GM19043 (cell line): ENCODE results near the gene OR1J4.

Source experiments
- ATAC-seq: cut with Tn5 transposase; IDR thresholded peaks from one replicate; pipeline ENCODE4 v1.9.1; 2021; ENCODE audit warnings: low read depth; ENCODE audit not compliant: unreplicated experiment

Gene OR1J4

GRCh38 chr9:122567901-122568300 is 49.0 kb downstream of the OR1J4 start:
- no peak for ATAC-seq
